GM12878 (cell line): ENCODE results near the gene CROCC. TPM values are rescaled to one million over a fixed set of nuclear protein-coding genes. Genes with fewer than 3 reads are reported as not detected.

Experiments
- CEBPB ChIP-seq, 2 experiments: fragments of 150-350 bp in 1 of 2; IDR thresholded peaks; 2 replicates each; pipeline ENCODE4 v1.6.1; 2012 to 2014; ENCODE audit warnings: low read depth in 2 of 2, low read length in 2 of 2, borderline replicate concordance in 1 of 2, inconsistent platforms in 1 of 2
- HDAC6 ChIP-seq: fragments of 200-600 bp; sonication (generic); IDR thresholded peaks from one replicate; pipeline ENCODE4 v1.8.0; 2017; ENCODE audit warnings: antibody characterized with exemption; ENCODE audit not compliant: unreplicated experiment
- KLF5 ChIP-seq: fragments of 450-650 bp; IDR thresholded peaks from 2 replicates; pipeline ENCODE4 v1.6.1; 2014; ENCODE audit warnings: mild to moderate bottlenecking; ENCODE audit not compliant: partially characterized antibody
- MTA3 ChIP-seq: IDR thresholded peaks from 2 replicates; pipeline ENCODE4 v1.6.1; 2012; ENCODE audit warnings: low read length, inconsistent platforms, borderline replicate concordance
- NFYB ChIP-seq: IDR thresholded peaks from 2 replicates; pipeline ENCODE4 v1.6.1; 2011; ENCODE audit warnings: low read depth, mild to moderate bottlenecking, low read length, improper control_type of control experiment, moderate library complexity; ENCODE audit not compliant: insufficient read depth
- PML ChIP-seq: IDR thresholded peaks from 2 replicates; pipeline ENCODE4 v1.6.1; 2012; ENCODE audit warnings: low read length, inconsistent platforms
- POLR2A ChIP-seq: IDR thresholded peaks from 2 replicates; pipeline ENCODE4 v1.6.1; 2011; ENCODE audit warnings: low read depth, mild to moderate bottlenecking, low read length
- POLR2AphosphoS2 ChIP-seq: IDR thresholded peaks from 2 replicates; pipeline ENCODE4 v1.6.1; 2011; ENCODE audit warnings: low read depth, mild to moderate bottlenecking, low read length, improper control_type of control experiment, moderate library complexity
- POU2F2 ChIP-seq: IDR thresholded peaks from 3 replicates; pipeline ENCODE4 v1.6.1; 2011; ENCODE audit warnings: low read depth, mild to moderate bottlenecking, low read length, borderline replicate concordance
- RELA ChIP-seq: fragments of 450-650 bp; IDR thresholded peaks from 2 replicates; pipeline ENCODE4 v1.8.0; 2014; ENCODE audit warnings: borderline replicate concordance; ENCODE audit not compliant: partially characterized antibody
- SIX5 ChIP-seq: IDR thresholded peaks from 2 replicates; pipeline ENCODE4 v1.6.1; 2011; ENCODE audit warnings: mild to moderate bottlenecking, low read depth, low read length, moderate library complexity; ENCODE audit not compliant: severe bottlenecking
- SMAD1 ChIP-seq: fragments of 450-650 bp; IDR thresholded peaks from 2 replicates; pipeline ENCODE4 v1.6.1; 2018; ENCODE audit warnings: mild to moderate bottlenecking, low read depth; ENCODE audit not compliant: partially characterized antibody
- TAF1 ChIP-seq: IDR thresholded peaks from 2 replicates; pipeline ENCODE4 v1.6.1; 2011; ENCODE audit warnings: mild to moderate bottlenecking, low read depth, low read length, borderline replicate concordance
- TARDBP ChIP-seq: IDR thresholded peaks from 2 replicates; pipeline ENCODE4 v1.6.1; 2016; ENCODE audit warnings: borderline replicate concordance
- polyA plus RNA-seq, 11 experiments: library from polyadenylated mRNA; depleted of rRNA in 4 of 11; unstranded in 6 of 11; stranded (reverse) in 5 of 11; fragments of >200 nt; fragmentation: Nextera tagmentation in 4 of 11; fragmentation: Illumina TruSeq in 1 of 11; extraction: Ambion mirVana in 4 of 11; extraction: Trizol in 1 of 11; gene quantifications; 1 replicate in 1 of 11; 2 replicates in 10 of 11; pipeline versions ENCODE4 v1.2.1 to v1.2.3, GENCODE V29; 2011 to 2016; ENCODE audit warnings: inconsistent platforms in 2 of 11, missing spikeins in 2 of 11, low read depth in 1 of 11
- total RNA-seq, 4 experiments: library from RNA; depleted of rRNA in 3 of 4; stranded (reverse); fragments of >200 nt in 3 of 4; fragmentation: Illumina TruSeq in 1 of 4; extraction: Trizol in 1 of 4; gene quantifications; 2 replicates each; pipeline versions ENCODE4 v1.2.1 to v1.2.3, GENCODE V29; 2013 to 2021
- TF ChIP-seq, protein P1 (sequence below): fragments of 450-650 bp; IDR thresholded peaks from 2 replicates; pipeline ENCODE4 v1.6.1; 2017; ENCODE audit warnings: mild to moderate bottlenecking, low read depth, inconsistent platforms; ENCODE audit not compliant: poor library complexity, severe bottlenecking
- TF ChIP-seq, protein P2 (sequence below): fragments of 450-650 bp; formaldehyde crosslinking; IDR thresholded peaks from 2 replicates; pipeline ENCODE4 v1.4.0; 2020; ENCODE audit warnings: mild to moderate bottlenecking, moderate library complexity
- TF ChIP-seq, protein P3 (sequence below): fragments of 450-650 bp; IDR thresholded peaks from 2 replicates; pipeline ENCODE4 v1.6.1; 2016; ENCODE audit warnings: mild to moderate bottlenecking
- TF ChIP-seq, protein P4 (sequence below): IDR thresholded peaks from 2 replicates; pipeline ENCODE4 v1.6.1; 2012; ENCODE audit warnings: low read length, inconsistent platforms
- TF ChIP-seq, protein P5 (sequence below): IDR thresholded peaks from 2 replicates; pipeline ENCODE4 v1.6.1; 2011; ENCODE audit warnings: borderline replicate concordance, low read depth, mild to moderate bottlenecking, moderate library complexity, low read length; ENCODE audit not compliant: insufficient read depth, poor library complexity, severe bottlenecking

The CROCC gene
- total and polyA plus RNA-seq, 10 of the 15 experiments (the other 5 are each of a cell fraction or from before 2014, with no cell fraction given), result 0.04 to 5.5 (median 2.3) TPM

DNA sequence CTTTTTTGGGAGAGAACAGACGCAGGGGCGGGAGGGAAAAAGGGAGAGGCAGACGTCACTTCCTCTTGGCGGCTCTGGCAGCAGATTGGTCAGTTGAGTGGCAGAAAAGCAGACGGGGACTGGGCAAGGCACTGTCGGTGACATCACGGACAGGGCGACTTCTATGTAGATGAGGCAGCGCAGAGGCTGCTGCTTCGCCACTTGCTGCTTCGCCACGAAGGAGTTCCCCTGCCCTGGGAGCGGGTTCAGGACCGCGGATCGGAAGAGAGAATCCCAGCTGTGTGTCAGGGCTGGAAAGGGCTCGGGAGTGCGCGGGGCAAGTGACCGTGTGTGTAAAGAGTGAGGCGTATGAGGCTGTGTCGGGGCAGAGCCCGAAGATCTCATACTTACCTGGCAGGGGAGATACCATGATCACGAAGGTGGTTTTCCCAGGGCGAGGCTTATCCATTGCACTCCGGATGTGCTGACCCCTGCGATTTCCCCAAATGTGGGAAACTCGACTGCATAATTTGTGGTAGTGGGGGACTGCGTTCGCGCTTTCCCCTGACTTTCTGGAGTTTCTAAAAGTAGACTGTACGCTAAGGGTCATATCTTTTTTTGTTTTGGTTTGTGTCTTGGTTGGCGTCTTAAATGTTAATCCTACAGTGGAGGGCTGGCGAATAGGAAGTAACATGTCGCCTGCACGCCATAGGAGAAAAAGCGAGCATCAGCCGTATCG is 26.0 kb upstream of the CROCC start, which contains the start of gene RNU1-2 (continued):
- TF ChIP-seq TAF1 (peak; percentile 28; the same call in 1 of the 2 replicates), CEBPB (IDR thresholded peaks at IDR 0.05; ENCODE audit: borderline replicate concordance in 1 of 2, low read depth in 2 of 2, low read length in 2 of 2) (peak in 1 of 2 experiments; percentile 67; a peak in 1 of 4 replicates), POU2F2 (peak; percentile 97), HDAC6 (peak; percentile 84), SMAD1 (peak; percentile 98), POLR2AphosphoS2 (peak; percentile 96), TARDBP (peak; percentile 83; the same call in 1 of the 2 replicates), POLR2A (peak; percentile 78), MTA3 (peak; percentile 96), NFYB (peak; percentile 71; the same call in 1 of the 2 replicates), PML (peak; percentile 100), RELA (peak; percentile 40), SIX5 (peak; percentile 34), KLF5 (peak; percentile 53)
- TF ChIP-seq, protein P1, sequence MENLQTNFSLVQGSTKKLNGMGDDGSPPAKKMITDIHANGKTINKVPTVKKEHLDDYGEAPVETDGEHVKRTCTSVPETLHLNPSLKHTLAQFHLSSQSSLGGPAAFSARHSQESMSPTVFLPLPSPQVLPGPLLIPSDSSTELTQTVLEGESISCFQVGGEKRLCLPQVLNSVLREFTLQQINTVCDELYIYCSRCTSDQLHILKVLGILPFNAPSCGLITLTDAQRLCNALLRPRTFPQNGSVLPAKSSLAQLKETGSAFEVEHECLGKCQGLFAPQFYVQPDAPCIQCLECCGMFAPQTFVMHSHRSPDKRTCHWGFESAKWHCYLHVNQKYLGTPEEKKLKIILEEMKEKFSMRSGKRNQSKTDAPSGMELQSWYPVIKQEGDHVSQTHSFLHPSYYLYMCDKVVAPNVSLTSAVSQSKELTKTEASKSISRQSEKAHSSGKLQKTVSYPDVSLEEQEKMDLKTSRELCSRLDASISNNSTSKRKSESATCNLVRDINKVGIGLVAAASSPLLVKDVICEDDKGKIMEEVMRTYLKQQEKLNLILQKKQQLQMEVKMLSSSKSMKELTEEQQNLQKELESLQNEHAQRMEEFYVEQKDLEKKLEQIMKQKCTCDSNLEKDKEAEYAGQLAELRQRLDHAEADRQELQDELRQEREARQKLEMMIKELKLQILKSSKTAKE, result peak; percentile 47
- TF ChIP-seq, protein P2, sequence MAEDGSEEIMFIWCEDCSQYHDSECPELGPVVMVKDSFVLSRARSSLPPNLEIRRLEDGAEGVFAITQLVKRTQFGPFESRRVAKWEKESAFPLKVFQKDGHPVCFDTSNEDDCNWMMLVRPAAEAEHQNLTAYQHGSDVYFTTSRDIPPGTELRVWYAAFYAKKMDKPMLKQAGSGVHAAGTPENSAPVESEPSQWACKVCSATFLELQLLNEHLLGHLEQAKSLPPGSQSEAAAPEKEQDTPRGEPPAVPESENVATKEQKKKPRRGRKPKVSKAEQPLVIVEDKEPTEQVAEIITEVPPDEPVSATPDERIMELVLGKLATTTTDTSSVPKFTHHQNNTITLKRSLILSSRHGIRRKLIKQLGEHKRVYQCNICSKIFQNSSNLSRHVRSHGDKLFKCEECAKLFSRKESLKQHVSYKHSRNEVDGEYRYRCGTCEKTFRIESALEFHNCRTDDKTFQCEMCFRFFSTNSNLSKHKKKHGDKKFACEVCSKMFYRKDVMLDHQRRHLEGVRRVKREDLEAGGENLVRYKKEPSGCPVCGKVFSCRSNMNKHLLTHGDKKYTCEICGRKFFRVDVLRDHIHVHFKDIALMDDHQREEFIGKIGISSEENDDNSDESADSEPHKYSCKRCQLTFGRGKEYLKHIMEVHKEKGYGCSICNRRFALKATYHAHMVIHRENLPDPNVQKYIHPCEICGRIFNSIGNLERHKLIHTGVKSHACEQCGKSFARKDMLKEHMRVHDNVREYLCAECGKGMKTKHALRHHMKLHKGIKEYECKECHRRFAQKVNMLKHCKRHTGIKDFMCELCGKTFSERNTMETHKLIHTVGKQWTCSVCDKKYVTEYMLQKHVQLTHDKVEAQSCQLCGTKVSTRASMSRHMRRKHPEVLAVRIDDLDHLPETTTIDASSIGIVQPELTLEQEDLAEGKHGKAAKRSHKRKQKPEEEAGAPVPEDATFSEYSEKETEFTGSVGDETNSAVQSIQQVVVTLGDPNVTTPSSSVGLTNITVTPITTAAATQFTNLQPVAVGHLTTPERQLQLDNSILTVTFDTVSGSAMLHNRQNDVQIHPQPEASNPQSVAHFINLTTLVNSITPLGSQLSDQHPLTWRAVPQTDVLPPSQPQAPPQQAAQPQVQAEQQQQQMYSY, result peak; percentile 83
- TF ChIP-seq, protein P3, sequence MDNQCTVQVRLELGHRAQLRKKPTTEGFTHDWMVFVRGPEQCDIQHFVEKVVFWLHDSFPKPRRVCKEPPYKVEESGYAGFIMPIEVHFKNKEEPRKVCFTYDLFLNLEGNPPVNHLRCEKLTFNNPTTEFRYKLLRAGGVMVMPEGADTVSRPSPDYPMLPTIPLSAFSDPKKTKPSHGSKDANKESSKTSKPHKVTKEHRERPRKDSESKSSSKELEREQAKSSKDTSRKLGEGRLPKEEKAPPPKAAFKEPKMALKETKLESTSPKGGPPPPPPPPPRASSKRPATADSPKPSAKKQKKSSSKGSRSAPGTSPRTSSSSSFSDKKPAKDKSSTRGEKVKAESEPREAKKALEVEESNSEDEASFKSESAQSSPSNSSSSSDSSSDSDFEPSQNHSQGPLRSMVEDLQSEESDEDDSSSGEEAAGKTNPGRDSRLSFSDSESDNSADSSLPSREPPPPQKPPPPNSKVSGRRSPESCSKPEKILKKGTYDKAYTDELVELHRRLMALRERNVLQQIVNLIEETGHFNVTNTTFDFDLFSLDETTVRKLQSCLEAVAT, result peak; percentile 65; the same call in 1 of the 2 replicates
- TF ChIP-seq, protein P4, sequence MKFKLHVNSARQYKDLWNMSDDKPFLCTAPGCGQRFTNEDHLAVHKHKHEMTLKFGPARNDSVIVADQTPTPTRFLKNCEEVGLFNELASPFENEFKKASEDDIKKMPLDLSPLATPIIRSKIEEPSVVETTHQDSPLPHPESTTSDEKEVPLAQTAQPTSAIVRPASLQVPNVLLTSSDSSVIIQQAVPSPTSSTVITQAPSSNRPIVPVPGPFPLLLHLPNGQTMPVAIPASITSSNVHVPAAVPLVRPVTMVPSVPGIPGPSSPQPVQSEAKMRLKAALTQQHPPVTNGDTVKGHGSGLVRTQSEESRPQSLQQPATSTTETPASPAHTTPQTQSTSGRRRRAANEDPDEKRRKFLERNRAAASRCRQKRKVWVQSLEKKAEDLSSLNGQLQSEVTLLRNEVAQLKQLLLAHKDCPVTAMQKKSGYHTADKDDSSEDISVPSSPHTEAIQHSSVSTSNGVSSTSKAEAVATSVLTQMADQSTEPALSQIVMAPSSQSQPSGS, result peak; percentile 98
- TF ChIP-seq, protein P5, sequence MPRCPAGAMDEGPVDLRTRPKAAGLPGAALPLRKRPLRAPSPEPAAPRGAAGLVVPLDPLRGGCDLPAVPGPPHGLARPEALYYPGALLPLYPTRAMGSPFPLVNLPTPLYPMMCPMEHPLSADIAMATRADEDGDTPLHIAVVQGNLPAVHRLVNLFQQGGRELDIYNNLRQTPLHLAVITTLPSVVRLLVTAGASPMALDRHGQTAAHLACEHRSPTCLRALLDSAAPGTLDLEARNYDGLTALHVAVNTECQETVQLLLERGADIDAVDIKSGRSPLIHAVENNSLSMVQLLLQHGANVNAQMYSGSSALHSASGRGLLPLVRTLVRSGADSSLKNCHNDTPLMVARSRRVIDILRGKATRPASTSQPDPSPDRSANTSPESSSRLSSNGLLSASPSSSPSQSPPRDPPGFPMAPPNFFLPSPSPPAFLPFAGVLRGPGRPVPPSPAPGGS, result peak; percentile 66
